ENCODE results near the gene SHISA9.

SHISA9 gene

DNA sequence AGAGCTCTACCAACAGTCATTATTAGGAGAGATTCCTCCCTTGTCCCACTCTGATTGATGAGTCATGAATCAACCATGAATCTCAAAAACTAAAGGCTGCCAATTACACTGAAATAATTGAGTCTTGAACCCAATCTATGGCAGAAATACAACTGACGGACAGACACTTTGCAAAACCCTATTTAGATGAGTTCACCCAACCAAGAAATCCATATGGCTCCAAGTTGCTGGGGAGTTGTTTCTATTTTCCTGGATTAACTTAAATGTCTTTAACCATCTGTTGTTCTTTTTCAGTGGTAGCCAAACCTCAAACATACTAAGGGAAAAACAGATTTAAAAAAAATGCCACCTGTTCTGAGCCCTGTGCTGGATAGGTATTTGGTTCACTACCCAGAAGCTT, 151.0 kb downstream of the SHISA9 start:
- H3K27ac ChIP-seq (ENCODE audit: low read depth, low read length): no peak overlapping the region
- H3K9ac ChIP-seq (ENCODE audit: low read length in 5 of 5): no peak overlapping the region
- H3K4me3 ChIP-seq (ENCODE audit: low read depth in 1 of 5, low read length in 5 of 5): no peak overlapping the region
- H3K9me3 ChIP-seq (ENCODE audit: control insufficient read depth in 5 of 5, low read length in 5 of 5): peaks cover 0 to 16% (median 10%) of the 10 kb centered on the region in 5 donors
- H3K36me3 ChIP-seq (ENCODE audit: control insufficient read depth in 5 of 5, insufficient read depth in 5 of 5, low read length in 5 of 5): no peaks in the 10 kb centered on the region
- no peaks in the 10 kb centered on the region for H3K27me3 ChIP-seq (ENCODE audit: control insufficient read depth in 5 of 5, insufficient read depth in 4 of 5, low read length in 5 of 5)
- no peaks in the 10 kb centered on the region for H3K4me1 ChIP-seq (ENCODE audit: control insufficient read depth in 5 of 5, insufficient read depth in 5 of 5, low read length in 5 of 5)

DNA sequence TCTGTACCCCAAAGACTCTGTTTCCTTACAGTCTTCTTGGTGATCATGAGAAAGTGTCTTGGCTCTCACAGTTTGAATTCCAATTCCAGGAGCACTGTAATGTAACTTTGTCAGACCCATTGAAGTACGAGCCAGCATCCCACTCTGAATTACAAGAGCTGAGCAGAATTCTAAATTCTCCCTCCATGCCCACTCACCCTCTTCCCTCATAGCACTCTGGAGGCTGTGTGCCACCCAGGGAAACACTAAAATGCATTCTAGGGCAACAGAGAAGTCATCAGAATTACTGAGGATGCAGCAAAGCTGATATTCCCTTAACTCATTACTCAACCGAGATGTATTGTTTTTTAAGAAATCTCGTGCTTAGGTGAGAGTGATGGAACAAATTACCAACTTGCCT, 154.1 kb downstream of the SHISA9 start:
- H3K36me3 ChIP-seq (ENCODE audit: control insufficient read depth in 5 of 5, insufficient read depth in 5 of 5, low read length in 5 of 5): no peaks in the 10 kb centered on the region
- no peaks in the 10 kb centered on the region for H3K27me3 ChIP-seq (ENCODE audit: control insufficient read depth in 5 of 5, insufficient read depth in 4 of 5, low read length in 5 of 5)
- no peak overlapping the region for H3K27ac ChIP-seq (ENCODE audit: low read depth, low read length)
- no peak overlapping the region for H3K4me3 ChIP-seq (ENCODE audit: low read depth in 1 of 5, low read length in 5 of 5)
- no peaks in the 10 kb centered on the region for H3K4me1 ChIP-seq (ENCODE audit: control insufficient read depth in 5 of 5, insufficient read depth in 5 of 5, low read length in 5 of 5)
- H3K9ac ChIP-seq (ENCODE audit: low read length in 5 of 5): no peak overlapping the region
- peaks cover 0 to 7% (median 0%) of the 10 kb centered on the region in 5 donors for H3K9me3 ChIP-seq (ENCODE audit: control insufficient read depth in 5 of 5, low read length in 5 of 5)

DNA sequence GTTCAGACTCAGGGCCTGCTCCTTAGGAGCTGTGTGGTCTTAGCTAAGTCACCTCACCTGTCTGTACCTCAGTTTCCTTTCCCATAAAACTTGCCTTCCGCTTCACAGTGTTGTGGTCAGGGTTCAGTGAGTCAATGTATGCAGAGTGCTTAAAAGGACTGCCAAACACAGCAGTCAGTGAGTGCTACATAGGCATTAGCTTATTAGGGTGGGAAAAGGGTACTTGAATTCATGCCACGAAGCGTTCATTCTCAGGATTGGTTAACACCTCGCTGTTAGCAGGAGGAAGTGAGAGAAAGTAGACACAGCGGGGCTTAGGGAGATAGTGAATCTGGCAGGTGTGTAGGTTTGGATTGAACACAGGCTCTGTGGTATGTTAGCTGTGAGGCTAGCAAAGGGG, 155.2 kb downstream of the SHISA9 start:
- no peaks in the 10 kb centered on the region for H3K4me1 ChIP-seq (ENCODE audit: control insufficient read depth in 5 of 5, insufficient read depth in 5 of 5, low read length in 5 of 5)
- no peak overlapping the region for H3K27ac ChIP-seq (ENCODE audit: low read depth, low read length)
- H3K9me3 ChIP-seq (ENCODE audit: control insufficient read depth in 5 of 5, low read length in 5 of 5): peaks cover 0 to 3% (median 0%) of the 10 kb centered on the region in 5 donors
- no peaks in the 10 kb centered on the region for H3K27me3 ChIP-seq (ENCODE audit: control insufficient read depth in 5 of 5, insufficient read depth in 4 of 5, low read length in 5 of 5)
- no peak overlapping the region for H3K4me3 ChIP-seq (ENCODE audit: low read depth in 1 of 5, low read length in 5 of 5)
- H3K36me3 ChIP-seq (ENCODE audit: control insufficient read depth in 5 of 5, insufficient read depth in 5 of 5, low read length in 5 of 5): no peaks in the 10 kb centered on the region
- no peak overlapping the region for H3K9ac ChIP-seq (ENCODE audit: low read length in 5 of 5)

DNA sequence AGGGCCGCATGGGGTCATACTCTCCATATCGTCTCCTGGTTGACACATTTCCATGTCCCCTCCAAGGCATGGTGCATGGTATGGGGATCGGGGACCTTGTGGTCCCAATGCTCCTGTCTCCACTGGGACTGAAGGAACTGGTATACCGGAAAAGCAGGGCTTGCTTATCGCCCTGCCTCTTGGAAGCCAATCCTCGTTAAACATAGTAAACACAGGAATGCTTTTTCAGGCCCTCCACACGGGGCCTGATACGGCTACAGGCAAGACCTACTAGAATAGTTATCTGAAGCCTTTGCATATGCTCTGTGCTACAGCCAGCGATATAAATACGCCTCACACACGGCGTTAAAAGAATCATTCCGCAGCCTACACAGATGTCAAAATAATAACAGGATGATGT, 159.5 kb downstream of the SHISA9 start:
- H3K27me3 ChIP-seq (ENCODE audit: control insufficient read depth in 5 of 5, insufficient read depth in 4 of 5, low read length in 5 of 5): no peaks in the 10 kb centered on the region
- peaks cover 0 to 4% (median 0%) of the 10 kb centered on the region in 5 donors for H3K9me3 ChIP-seq (ENCODE audit: control insufficient read depth in 5 of 5, low read length in 5 of 5)
- H3K9ac ChIP-seq (ENCODE audit: low read length in 5 of 5): no peak overlapping the region
- H3K4me3 ChIP-seq (ENCODE audit: low read depth in 1 of 5, low read length in 5 of 5): no peak overlapping the region
- H3K36me3 ChIP-seq (ENCODE audit: control insufficient read depth in 5 of 5, insufficient read depth in 5 of 5, low read length in 5 of 5): no peaks in the 10 kb centered on the region
- H3K4me1 ChIP-seq (ENCODE audit: control insufficient read depth in 5 of 5, insufficient read depth in 5 of 5, low read length in 5 of 5): no peaks in the 10 kb centered on the region
- H3K27ac ChIP-seq (ENCODE audit: low read depth, low read length): no peak overlapping the region

DNA sequence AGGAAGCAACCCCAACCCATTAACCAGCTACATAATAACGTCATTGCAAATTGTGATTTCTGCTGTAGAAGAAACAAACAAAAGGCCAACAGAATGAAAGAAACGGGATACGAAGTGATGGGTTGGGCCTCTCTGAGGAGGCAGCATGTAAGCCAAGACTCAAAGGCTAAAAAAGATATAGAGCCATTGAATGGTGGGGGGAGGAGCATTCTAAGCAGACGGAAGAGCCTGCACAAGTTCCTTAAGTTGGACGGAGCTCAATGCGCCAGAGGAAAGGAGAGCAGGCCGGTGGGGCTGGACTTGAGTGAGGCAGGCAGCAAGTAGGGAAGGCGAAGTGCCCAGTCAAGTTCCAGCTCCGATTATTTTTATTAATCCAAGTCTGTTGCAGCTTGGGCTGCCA, 160.3 kb downstream of the SHISA9 start:
- H3K27ac ChIP-seq (ENCODE audit: low read depth, low read length): no peak overlapping the region
- no peaks in the 10 kb centered on the region for H3K4me1 ChIP-seq (ENCODE audit: control insufficient read depth in 5 of 5, insufficient read depth in 5 of 5, low read length in 5 of 5)
- no peaks in the 10 kb centered on the region for H3K36me3 ChIP-seq (ENCODE audit: control insufficient read depth in 5 of 5, insufficient read depth in 5 of 5, low read length in 5 of 5)
- no peak overlapping the region for H3K9ac ChIP-seq (ENCODE audit: low read length in 5 of 5)
- no peaks in the 10 kb centered on the region for H3K27me3 ChIP-seq (ENCODE audit: control insufficient read depth in 5 of 5, insufficient read depth in 4 of 5, low read length in 5 of 5)
- H3K4me3 ChIP-seq (ENCODE audit: low read depth in 1 of 5, low read length in 5 of 5): no peak overlapping the region
- H3K9me3 ChIP-seq (ENCODE audit: control insufficient read depth in 5 of 5, low read length in 5 of 5): peaks cover 0 to 7% (median 0%) of the 10 kb centered on the region in 5 donors

DNA sequence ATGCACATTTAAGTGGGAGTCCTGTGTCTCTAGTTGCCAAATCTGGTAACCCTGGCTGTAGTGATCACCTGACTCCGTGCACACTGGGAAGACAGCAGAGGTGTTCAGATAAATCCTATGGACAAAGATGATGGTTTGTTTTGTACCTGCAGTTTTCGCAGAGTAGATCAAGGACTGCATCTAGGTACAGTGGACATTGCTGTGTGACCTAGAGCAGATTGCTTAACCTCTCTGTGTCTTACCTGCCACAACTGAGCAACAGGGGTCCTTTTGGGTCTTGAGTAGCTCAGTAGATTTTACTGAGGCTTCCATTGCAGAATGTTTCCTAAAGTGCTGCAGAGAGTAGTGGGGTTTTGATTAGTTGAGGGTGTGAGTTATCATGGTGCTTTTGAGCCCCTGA, 160.8 kb downstream of the SHISA9 start:
- Histone ChIP-seq H3K4me3 (ENCODE audit: low read depth in 1 of 5, low read length in 5 of 5) (no peak overlapping the region), H3K9me3 (ENCODE audit: control insufficient read depth in 5 of 5, low read length in 5 of 5) (peaks cover 0 to 3% (median 0%) of the 10 kb centered on the region in 5 donors)

DNA sequence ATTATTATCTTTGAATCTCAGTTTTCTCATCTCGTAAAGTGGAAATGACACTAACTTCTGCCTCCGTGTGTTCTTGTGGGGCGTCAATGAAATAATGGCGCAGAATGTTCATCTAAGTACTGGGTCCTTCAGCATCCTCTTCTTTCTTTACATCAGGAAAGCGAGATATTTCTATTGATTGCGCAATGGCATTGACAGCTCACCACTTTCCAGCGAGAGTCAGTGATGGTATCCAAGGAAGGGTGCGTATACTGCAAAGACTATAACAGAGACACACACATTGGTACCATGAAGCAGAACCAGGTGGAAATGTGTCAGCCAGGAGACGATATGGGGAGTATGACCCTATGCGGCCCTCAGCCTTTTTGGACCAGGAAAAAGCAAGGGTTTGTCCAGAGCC, 162.1 kb downstream of the SHISA9 start:
- H3K4me1 ChIP-seq (ENCODE audit: control insufficient read depth in 5 of 5, insufficient read depth in 5 of 5, low read length in 5 of 5): no peaks in the 10 kb centered on the region
- no peaks in the 10 kb centered on the region for H3K36me3 ChIP-seq (ENCODE audit: control insufficient read depth in 5 of 5, insufficient read depth in 5 of 5, low read length in 5 of 5)
- no peak overlapping the region for H3K27ac ChIP-seq (ENCODE audit: low read depth, low read length)
- no peak overlapping the region for H3K4me3 ChIP-seq (ENCODE audit: low read depth in 1 of 5, low read length in 5 of 5)
- peaks cover 0 to 3% (median 0%) of the 10 kb centered on the region in 5 donors for H3K9me3 ChIP-seq (ENCODE audit: control insufficient read depth in 5 of 5, low read length in 5 of 5)
- no peaks in the 10 kb centered on the region for H3K27me3 ChIP-seq (ENCODE audit: control insufficient read depth in 5 of 5, insufficient read depth in 4 of 5, low read length in 5 of 5)
- no peak overlapping the region for H3K9ac ChIP-seq (ENCODE audit: low read length in 5 of 5)

More for the DNA sequence above, 160.8 kb downstream of the SHISA9 start:
- H3K36me3 ChIP-seq (ENCODE audit: control insufficient read depth in 5 of 5, insufficient read depth in 5 of 5, low read length in 5 of 5): no peaks in the 10 kb centered on the region
- no peak overlapping the region for H3K9ac ChIP-seq (ENCODE audit: low read length in 5 of 5)
- H3K27me3 ChIP-seq (ENCODE audit: control insufficient read depth in 5 of 5, insufficient read depth in 4 of 5, low read length in 5 of 5): no peaks in the 10 kb centered on the region
- H3K4me1 ChIP-seq (ENCODE audit: control insufficient read depth in 5 of 5, insufficient read depth in 5 of 5, low read length in 5 of 5): no peaks in the 10 kb centered on the region
- no peak overlapping the region for H3K27ac ChIP-seq (ENCODE audit: low read depth, low read length)

DNA sequence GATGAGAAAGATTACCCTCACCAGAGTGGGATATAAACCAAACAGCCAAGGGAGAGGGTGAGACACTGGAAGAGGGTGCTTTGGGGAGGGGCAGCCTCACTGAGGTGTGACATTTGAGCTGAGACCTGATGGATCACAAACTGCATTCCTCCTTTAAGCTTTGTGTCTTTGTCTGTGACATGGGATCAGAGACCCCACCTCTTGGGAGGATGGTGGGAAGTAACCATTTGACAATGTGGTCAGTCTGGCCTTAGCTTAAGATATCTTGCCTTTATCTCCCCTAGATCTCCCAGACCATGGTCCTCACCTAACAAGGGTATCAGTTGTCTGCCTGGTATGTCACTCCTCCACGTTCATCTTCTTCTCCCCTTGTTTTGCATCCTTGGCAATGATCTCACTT, 163.4 kb downstream of the SHISA9 start:
- Histone ChIP-seq H3K4me1 (ENCODE audit: control insufficient read depth in 5 of 5, insufficient read depth in 5 of 5, low read length in 5 of 5) (no peaks in the 10 kb centered on the region), H3K27me3 (ENCODE audit: control insufficient read depth in 5 of 5, insufficient read depth in 4 of 5, low read length in 5 of 5) (no peaks in the 10 kb centered on the region), H3K9me3 (ENCODE audit: control insufficient read depth in 5 of 5, low read length in 5 of 5) (peaks cover 0 to 8% (median 3%) of the 10 kb centered on the region in 5 donors), H3K4me3 (ENCODE audit: low read depth in 1 of 5, low read length in 5 of 5) (no peak overlapping the region), H3K36me3 (ENCODE audit: control insufficient read depth in 5 of 5, insufficient read depth in 5 of 5, low read length in 5 of 5) (no peaks in the 10 kb centered on the region), H3K27ac (ENCODE audit: low read depth, low read length) (no peak overlapping the region), H3K9ac (ENCODE audit: low read length in 5 of 5) (no peak overlapping the region)

DNA sequence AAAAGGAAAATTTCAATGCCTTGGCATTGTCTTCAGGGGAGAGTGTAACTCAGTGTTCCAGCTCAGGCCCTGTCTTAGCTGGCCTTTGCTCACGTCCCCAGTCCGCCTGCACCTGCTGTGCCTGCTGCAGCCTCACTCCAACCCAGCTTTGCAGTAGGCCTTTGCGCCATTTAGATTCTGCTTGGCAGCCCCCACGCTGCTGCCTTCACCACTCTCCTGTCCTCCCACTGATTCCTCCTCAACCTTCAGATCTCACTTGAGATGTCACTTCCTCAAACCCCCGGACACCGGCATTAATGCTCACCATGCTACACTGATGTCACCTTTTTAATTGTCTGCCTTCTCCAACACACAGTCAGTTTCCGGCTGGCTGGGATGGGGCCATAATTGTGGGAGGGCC, 166.2 kb downstream of the SHISA9 start:
- no peaks in the 10 kb centered on the region for H3K36me3 ChIP-seq (ENCODE audit: control insufficient read depth in 5 of 5, insufficient read depth in 5 of 5, low read length in 5 of 5)
- peaks cover 0 to 8% (median 3%) of the 10 kb centered on the region in 5 donors for H3K9me3 ChIP-seq (ENCODE audit: control insufficient read depth in 5 of 5, low read length in 5 of 5)
- no peak overlapping the region for H3K9ac ChIP-seq (ENCODE audit: low read length in 5 of 5)
- H3K4me3 ChIP-seq (ENCODE audit: low read depth in 1 of 5, low read length in 5 of 5): no peak overlapping the region
- peaks cover 0 to 5% (median 0%) of the 10 kb centered on the region in 5 donors for H3K27me3 ChIP-seq (ENCODE audit: control insufficient read depth in 5 of 5, insufficient read depth in 4 of 5, low read length in 5 of 5)
- no peak overlapping the region for H3K27ac ChIP-seq (ENCODE audit: low read depth, low read length)
- H3K4me1 ChIP-seq (ENCODE audit: control insufficient read depth in 5 of 5, insufficient read depth in 5 of 5, low read length in 5 of 5): no peaks in the 10 kb centered on the region

DNA sequence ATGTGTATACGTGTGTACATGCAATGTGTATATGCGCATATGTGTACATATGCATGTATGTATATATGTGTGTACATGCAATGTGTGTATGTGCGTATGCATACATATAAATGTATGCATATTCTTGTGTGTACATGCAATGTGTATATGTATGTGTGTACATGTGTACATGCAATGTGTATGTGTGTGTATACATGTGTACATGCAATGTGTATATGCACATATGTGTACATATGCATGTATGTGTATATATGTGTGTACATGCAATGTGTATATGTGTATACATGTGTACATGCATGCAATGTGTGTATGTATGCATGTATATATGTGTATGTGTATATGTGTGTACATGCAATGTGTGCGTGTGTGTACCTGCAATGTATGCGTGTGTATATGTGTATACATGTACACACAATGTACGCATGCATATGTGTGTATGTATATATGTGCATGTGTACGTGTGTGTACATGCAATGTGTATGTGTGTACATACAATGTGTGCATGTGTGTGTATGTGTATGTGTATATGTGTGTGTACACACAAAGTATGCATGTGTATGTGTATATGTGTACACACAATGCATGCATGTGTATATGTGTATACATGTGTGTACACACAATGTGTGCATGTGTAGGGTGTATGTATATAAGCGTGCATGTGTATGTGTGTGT, 167.7 kb downstream of the SHISA9 start:
- H3K4me3 ChIP-seq (ENCODE audit: low read depth in 1 of 5, low read length in 5 of 5): no peak overlapping the region
- H3K4me1 ChIP-seq (ENCODE audit: control insufficient read depth in 5 of 5, insufficient read depth in 5 of 5, low read length in 5 of 5): no peaks in the 10 kb centered on the region
- peaks cover 0 to 8% (median 3%) of the 10 kb centered on the region in 5 donors for H3K9me3 ChIP-seq (ENCODE audit: control insufficient read depth in 5 of 5, low read length in 5 of 5)
- H3K9ac ChIP-seq (ENCODE audit: low read length in 5 of 5): no peak overlapping the region
- no peaks in the 10 kb centered on the region for H3K36me3 ChIP-seq (ENCODE audit: control insufficient read depth in 5 of 5, insufficient read depth in 5 of 5, low read length in 5 of 5)
- H3K27me3 ChIP-seq (ENCODE audit: control insufficient read depth in 5 of 5, insufficient read depth in 4 of 5, low read length in 5 of 5): peaks cover 0 to 5% (median 0%) of the 10 kb centered on the region in 5 donors
- no peak overlapping the region for H3K27ac ChIP-seq (ENCODE audit: low read depth, low read length)
